Vagina (tissue), 2 donors: Measurements from ENCODE around the gene MEGF9.

Source experiments
- CTCF ChIP-seq, 3 experiments: fragments of 450-650 bp in 2 of 3; fragments of 200-600 bp in 1 of 3; sonication (generic) in 1 of 3; IDR thresholded peaks; one replicate each; pipeline ENCODE4 v1.5.1; 2017 to 2019; ENCODE audit warnings: antibody characterized with exemption in 3 of 3, mild to moderate bottlenecking in 2 of 3, moderate library complexity in 2 of 3
- POLR2A ChIP-seq, 2 donors: fragments of 450-650 bp; IDR thresholded peaks; one replicate each; pipeline ENCODE4 v1.6.1; 2017; ENCODE audit warnings: antibody characterized with exemption in 2 of 2, mild to moderate bottlenecking in 2 of 2, moderate library complexity in 2 of 2
- POLR2AphosphoS5 ChIP-seq, 2 donors: sonication (generic); formaldehyde crosslinking; IDR thresholded peaks; one replicate each; pipeline ENCODE4 v1.9.0; 2017; ENCODE audit warnings: antibody characterized with exemption in 2 of 2, mild to moderate bottlenecking in 2 of 2, low read depth in 1 of 2; ENCODE audit not compliant: insufficient read depth in 1 of 2

GRCh38 chr9:120724757-120725400, 10.6 kb upstream of the MEGF9 start:
- TF ChIP-seq POLR2AphosphoS5 (IDR thresholded peaks at IDR 0.05; ENCODE audit: insufficient read depth in 1 of 2, low read depth in 1 of 2) (no peak), CTCF (IDR thresholded peaks at IDR 0.05) (no peak), POLR2A (IDR thresholded peaks at IDR 0.05) (no peak)
